ENCODE results near the gene NARS2.
"Not testable (repeated sequence)": the region's sequence is repeated elsewhere in the genome, so short reads cannot be mapped to it uniquely, and the experiment has no call there.

The NARS2 gene

DNA sequence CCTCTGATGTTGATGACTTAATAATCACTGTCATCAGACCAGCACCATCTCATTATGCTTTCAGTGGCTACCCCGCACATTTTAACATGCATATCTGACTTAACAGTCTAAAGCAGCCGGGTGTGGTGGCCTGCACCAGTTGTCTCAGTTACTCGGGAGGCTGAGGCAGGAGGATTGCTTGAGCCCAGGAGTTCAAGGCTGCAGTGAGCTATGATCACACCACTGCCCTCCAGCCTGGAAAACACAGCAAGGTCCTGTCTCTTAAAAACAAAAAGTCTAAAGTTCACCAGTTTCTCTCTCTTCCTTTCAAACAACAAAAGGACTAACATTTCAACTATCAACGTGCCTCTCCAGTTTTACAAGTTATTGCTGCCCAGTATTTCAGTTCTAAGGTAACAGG lies 101.8 kb downstream of the NARS2 start:
- no peak for DNase-seq

DNA sequence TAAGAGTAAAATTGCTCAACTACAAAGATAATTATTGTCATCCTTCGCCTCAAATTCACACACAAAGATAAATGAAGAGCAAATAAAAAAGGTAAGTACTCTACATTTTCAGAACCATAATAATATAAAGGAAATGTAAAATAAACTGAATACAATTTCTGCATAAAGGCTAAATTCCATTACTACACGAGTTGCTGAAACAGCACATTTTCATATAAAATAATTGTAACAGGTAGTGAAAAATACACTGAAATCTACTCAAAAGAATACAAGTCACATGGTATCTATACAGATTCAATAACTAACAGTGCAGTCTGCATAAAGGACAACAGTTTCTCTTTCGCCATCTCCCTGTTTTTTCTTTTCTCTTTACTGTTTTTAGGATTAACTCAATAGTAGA lies 102.3 kb downstream of the NARS2 start:
- DNase-seq: no peak

DNA sequence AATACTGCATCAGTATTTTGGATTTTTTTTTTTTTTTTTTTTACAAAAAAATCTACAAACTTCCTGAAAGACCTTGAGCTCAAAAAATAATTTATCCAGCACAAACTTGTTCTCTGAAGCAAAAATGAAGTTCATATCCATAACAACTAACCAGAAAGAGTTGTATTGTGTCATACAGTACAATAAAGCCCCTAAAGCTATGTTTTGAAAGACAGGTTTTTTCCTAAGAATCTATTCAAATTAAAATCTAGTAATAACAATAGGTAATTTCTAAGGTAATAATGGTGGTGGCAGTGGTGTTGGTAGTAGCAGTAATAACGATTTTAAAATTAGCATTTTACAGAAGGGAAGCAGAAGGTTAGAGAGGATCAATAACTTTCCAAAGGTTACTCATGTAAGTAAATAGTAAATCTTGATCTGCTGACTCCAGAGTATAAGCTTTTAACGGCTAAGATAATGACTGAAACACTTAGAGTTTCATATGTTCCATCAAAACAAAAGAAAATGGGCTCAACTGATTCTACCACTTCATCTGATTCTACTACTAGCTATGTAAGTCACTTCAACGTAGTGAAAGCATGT lies 103.7 kb downstream of the NARS2 start:
- DNase-seq: no peak

DNA sequence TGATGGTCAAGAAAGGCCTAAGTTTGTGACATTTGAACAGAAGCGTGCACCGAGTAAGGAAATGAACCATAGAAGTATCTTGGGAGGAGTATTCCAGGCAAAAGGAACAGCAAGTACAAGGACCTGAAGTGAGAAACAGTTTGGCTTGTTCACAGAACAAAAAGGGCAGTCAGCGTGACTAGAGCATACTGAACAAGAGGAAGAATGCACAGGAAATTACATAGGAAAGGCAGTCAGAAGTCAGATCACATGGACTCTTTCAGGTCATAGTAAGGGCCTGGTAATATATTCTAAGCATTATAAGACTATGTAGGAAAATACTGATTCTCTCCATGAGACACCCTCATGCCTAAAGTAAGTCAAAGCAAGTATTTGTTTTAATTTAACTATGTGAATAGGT lies 104.8 kb downstream of the NARS2 start:
- no peak for DNase-seq

DNA sequence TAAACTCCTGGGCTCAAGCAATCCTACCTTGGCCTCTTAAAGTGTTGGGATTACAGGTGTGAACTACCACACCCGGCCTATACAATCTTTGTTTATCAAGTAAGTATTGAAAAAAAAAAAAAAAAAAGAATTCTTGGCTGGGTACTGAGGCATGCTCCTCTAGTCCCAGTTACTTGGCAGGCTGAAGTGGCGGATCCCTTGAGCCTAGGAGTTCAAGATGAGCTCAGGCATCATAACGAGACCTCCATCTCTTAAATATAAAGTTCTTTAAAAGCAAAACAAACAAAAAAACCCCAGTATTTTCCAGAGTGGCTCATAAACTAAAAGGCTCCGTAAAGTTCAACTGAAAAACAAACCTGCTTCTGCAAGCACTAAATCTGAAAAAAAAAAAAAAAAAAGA lies 106.7 kb downstream of the NARS2 start:
- no peak for DNase-seq

DNA sequence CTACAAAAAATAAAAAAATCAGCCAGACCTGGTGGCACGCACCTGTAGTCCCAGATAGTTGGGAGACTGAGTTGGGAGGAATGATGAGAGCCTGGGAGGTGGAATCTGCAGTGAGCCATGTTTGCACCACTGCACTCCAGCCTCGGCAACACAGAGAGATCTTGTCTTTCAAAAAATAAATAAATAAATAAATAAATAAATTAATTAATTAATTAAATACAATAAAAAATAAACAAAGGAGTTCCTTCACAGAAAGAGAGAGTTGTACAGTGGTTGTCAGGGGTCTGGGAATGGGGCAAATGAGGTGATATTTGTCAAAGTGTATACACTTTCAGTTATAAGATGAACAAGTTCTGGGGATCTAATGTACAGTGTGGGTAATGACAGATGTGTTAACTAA lies 107.3 kb downstream of the NARS2 start:
- DNase-seq: no peak

DNA sequence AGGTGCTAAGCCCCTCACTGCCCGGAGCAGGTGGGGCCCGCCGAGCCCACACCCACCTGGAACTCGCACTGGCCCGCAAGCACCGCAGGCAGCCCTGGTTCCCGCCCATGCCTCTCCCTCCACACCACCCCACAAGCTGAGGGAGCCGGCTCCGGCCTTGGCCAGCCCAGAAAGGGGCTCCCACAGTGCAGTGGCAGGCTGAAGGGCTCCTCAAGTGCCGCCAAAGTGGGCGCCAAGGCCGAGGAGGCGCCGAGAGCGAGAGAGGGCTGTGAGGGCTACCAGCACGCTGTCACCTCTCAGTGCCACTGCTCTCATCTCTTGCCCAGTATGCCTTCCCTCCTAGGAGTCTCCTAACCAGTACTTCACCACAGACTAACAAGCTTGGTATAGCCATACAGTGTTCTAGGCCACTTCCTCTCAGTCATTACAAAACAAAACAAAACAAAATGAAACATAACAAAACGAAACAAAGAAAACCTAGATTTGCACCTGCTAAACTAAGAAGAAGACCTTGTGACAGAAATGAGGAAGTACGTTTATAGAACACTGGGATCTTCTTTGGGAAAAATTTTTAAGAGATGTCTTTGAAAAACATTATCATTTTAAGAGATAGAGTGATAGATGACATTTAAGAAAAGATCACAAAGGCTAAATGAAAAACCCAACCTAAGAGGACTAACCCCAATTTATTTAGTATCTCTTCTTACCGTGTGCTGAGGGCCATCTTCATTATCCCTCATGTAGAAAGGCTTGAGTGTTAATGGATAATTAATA lies 109.3 kb downstream of the NARS2 start:
- DNase-seq: peak; percentile 19

DNA sequence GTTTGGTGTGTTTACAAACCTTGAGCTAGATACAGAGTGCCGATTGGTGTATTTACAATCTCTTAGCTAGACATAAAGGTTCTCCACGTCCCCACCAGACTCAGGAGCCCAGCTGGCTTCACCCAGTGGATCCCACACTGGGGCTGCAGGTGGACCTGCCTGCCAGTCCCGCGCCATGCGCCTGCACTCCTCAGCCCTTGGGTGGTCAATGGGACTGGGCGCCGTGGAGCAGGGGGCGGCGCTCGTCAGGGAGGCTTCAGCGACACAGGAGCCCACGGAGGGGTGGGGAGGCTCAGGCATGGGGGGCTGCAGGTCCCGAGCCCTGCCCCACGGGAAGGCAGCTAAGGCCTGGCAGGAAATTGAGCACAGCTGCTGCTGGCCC lies 109.9 kb downstream of the NARS2 start:
- not testable (repeated sequence) for DNase-seq

DNA sequence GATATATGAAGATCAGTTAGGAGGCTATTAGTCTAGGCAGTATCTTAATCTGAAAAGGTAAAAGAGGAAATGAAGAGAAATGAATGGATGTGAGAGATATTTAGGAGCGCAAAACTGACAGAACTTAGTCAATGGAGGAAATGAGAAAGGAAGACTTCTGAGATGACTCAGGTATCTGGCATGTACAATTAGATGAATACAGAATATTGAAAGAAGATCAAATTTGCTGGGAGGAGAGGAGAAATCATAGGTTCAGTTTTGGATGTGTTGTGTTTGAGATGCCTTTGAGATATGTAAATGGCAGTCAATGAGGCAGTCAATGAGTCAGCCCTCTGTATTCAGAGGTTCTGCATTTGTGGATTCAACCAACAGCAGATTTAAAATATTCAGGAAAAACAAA lies 114.2 kb downstream of the NARS2 start:
- DNase-seq: no peak

DNA sequence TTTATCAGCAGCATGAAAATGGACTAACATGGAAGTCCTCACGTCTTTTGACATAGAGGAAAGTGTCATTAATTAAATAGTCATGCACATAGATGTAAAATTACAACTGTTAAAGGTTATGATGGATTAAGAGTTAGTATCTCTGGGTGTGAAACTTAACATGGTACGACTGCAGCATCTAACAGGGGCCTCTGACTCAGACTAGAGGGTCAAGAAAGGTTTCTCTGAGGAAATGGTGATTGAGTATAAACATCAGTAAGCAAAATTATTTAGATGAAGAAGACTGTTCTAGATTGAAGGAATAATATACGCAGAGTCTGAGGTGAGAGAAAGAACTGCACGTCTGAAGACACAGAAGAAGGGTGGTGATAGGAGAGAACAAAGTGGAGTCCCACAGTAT lies 114.9 kb downstream of the NARS2 start:
- no peak for DNase-seq

DNA sequence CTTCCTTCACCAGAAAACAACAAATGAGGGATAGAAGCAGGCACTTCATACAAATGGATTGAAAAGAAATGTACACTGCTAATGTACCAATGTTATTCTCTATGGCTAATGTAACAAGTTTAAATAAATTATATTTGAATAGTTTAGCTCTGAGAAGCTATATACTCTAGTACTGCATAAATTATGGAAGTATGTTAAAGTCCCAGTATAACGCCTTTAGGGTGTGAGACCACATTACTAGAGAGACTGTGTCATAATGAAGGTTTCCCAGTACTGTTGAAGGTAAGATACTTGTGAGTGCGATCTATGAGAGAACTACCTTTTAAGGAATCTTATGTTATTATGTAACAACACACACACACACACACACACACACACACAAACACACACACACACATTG lies 117.2 kb downstream of the NARS2 start:
- DNase-seq: no peak

DNA sequence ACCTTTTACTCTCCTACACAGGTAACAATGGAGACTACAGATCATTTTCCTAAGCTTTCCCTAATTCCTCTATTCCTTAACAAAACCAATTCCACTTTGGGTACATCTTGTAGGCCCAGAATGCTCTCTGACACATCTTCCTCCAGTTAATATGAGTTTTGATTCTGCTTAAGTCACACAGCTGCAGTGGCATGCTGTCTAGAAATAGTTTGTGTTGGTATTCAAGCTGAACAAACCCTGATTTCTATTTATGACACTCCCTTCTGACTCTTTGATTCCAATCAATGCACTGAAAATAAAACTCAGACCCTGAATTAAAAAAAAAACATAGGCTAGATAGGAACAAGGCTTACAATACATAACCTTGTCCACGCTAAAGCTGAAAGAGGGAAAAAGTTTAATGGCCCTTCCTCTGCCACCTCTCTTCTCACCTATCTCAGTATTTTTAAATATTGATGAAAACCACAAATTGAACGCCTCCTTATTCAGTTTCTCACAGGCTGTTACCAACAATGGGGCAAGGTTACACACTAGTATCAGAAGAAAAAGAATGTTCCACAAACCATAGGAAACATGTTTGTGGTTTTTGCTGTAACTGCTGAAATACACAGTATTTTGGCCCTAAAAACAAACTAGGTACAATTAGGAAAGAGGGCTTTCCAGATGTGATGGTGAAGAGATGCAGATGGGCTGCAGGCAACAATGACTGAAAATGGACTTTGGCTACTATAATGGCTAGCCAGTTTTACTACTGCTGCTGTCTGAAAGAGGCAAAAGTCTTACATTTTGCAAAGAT lies 121.3 kb downstream of the NARS2 start:
- DNase-seq: no peak

DNA sequence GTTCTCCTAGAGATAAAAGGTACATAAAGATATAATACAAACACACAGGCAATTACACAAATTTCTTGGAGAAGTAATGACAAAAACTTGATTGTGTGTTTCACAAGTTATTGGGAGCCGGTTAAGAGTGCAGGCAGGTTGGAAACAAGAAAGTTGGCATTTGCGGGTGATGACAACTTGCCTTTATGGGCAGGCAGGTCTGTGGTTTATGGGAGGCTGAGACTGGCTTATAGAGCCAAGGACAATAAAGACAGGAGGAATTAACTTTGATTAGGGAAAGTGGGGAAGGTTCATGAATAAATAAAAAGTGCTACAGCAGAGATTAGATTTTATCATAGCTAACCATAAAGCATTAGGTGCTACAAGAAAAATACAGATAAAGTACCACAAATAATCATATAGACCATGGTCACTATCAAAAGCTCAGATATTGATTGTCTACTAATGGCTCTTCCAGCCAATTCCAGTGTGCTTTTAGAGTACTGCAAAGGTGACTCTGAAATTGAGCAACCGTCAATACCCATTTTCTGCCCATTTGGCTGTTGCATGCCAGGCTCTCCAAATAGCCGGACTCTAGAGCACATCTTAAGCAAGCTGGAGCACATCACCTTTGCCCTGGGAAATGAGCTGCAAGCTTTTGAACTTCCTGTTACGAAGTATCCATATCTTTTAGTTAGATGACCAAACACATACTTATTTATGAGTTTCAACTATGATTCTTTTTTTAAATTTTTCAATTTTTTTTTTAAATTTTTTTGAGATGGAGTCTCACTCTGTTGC lies 123.1 kb downstream of the NARS2 start:
- DNase-seq: no peak

DNA sequence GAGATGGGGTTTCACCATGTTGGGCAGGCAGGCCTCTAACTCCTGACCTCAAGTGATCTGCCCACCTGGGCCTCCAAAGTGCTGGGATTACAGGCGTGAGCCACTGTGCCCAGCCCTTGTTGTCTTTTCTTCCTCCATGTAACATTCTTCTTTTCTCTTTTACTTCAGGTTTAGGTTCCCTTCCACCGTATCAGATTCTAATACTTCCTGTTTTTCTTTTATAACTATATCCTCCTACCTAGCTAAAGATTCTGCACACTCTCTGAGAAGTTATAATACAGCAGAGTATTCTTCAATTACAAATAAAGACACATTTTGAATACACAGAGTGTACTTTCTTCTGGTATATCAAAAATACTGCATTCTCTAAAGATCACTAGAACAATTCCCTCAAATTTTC lies 123.8 kb downstream of the NARS2 start:
- no peak for DNase-seq

DNA sequence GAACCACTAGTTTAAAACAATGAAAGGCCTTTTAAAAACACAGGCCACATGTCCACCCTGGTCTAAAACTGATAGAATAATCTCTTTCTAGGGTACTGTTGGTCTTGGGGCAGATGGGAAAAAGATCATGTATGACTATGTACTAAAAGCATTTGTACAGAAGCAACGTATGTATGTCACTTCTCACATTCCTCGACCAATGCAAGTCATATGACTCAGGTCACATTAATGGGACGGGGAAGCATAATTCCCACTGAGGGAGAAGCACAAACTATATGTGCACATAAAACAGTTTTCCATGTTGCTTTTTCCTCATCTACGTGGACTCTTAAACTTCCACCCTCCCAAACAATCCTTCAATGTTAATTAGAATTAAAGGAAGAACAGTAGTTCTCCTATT lies 124.8 kb downstream of the NARS2 start:
- no peak for DNase-seq

DNA sequence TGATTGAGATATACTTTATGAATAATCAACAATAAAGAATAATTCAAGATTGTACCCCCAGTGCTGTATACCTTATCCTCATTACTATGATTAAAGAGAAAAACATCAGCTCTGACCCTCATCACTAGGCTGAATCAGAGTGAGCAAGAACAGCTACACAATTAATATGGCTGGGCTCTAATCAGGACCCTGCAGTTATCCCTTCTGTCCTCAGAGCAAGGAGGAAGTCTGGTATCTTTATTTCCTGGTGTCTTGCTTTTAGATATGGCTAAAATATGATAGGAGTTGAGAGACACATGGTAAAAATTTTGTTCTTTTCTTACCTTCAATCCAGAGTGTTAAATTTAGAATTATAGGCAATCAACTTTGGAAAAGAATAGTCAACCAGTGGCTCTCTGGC lies 128.5 kb downstream of the NARS2 start:
- DNase-seq: no peak

DNA sequence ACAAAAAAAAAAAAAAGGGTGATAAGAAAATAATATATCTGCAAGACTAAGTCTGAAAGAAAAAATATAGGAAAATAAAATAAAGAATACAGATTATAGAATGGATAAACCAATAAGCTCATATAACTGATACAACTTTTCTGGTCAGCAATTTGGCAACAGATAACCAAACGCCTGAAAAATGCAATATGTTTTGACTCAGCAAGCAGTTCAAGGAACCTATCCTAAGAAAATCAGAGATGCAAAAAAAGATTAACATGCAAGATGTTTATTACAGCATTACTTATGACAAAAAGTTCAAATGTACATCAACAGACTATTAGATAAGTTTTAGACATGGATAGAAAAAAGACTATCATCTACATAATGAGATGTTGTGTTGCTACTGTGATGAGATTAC lies 129.9 kb downstream of the NARS2 start:
- DNase-seq: no peak

DNA sequence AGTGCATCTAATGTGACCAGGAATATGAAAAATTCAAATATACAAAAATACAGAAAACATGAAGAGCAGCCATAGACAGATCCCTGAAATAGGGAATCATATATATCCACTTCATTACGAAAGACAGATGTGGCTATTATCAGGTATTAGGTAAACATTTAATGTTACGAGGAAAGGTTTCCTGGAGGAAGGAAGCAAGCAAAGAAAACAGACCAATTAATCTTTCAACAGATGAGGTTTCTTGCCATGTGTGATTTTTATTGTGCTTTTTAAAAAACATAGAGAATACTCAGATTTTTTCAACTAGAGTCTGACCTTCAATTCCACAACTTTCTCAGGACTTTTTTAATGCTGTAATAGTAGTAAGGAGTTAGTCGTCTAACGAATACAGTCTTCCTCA lies 132.7 kb downstream of the NARS2 start:
- no peak for DNase-seq

DNA sequence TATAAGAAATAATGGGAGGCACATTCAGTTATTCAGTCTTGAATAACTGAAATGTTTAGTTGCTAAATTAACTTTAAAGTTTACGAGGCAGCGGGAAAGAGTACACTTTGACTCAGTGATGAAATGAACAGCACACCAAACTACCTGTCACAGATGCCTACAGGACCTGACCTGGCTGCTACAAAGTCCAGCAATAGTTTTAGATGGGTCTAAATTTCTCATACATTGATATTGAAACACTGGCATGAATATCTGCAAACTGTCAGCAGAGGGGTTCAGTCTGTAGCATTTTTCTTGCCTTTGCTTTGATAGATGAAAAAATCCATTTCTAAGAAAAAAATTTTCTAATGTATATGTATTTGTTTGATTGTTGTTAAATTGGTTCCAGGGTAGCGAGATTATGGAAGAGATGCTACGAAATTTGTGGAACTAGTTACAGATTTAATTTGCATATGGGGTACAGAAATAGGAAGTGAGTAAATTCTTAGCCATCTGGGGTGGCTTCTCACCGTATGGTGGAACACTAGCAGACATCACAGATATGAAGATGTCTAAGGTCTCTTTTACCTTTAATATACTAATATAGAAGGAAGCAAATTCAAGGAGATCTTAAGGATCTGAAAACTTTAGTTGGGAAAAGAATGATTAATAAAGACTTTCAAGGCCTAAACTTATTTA lies 136.2 kb downstream of the NARS2 start:
- no peak for DNase-seq

DNA sequence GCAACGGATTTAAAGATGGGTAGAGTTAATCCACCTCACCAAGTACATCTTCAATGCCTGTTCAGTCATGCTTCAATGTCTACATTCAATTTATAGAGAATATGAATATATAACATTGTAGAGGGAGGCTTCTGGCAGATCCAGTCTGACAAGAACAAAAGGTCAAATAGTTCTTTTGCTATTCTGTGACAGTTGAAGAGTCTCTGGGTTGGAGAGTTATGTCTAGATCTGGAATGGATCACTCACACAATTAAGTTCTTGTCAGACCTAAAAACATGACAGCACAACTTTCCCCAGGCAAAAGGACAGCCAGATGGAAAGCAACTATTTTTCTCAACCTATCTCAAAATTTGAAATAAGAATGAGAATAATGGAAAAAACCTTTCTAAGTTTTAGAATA lies 141.7 kb downstream of the NARS2 start:
- no peak for DNase-seq

DNA sequence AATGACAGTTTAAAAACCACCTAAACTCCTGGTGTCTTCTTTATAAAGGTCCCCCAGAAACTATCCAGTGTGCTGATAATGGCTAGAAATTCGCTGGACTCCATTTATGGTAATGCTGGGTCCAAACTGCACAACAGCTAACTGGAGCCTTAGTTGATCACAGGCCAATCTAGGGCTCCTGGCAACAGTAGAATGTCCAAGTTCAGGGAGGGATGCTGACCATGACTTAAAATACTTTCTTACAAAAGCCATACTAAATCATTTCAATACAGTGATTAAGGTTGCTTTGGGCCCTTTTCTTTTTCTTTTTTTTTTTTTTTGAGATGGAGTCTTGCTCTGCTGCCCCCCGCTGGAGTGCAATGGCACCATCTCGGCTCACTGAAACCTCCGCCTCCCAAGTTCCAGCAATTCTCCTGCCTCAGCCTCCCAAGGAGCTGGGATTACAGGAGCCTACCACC lies 142.6 kb downstream of the NARS2 start:
- no peak for DNase-seq

DNA sequence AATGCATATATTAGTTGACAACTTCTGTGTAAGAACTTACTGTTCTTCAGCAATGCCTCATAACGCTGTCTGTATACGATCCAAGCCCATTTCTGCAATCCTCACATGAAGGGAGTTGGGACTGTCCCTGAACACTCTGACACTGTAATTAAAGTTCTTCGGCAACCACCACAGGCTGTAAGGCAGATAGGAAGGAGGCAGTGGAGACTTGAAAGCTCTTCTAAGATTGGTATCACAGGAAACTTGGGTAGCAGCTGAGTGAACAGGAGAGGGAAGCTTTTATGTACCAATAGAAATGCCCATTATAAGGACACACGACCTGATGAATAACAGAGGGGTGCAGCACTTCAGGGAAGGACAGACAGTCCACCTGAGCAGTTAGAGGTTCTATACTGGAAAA lies 145.0 kb downstream of the NARS2 start:
- no peak for DNase-seq

DNA sequence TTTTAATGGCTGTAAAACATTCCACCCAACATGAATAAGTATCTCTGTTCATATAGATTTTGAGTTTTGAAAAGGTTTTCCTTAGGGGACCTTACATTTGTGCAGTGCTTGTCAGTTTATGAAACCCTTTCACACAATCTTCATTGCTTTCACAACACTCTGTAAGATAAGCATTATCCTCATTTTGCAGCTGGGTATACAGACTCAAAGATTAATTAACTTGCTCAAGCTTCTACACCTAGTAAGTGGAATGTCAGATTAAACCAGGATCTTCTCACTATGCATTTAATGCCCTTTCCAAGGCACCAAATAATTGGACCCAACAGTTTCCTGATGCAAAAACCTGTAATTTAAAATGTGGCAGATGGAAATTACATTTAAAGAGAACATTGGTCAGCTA lies 145.5 kb downstream of the NARS2 start:
- DNase-seq: no peak

All from stimulated activated CD4-positive, alpha-beta T cell treated with anti-CD3 and anti-CD28 coated beads, Interleukin-4, amount 100 ng/mL, for 24 hours (primary cell).